SK-N-SH (cell line): ENCODE measurements around the gene WBP1. TPM values are rescaled to one million over a fixed set of nuclear protein-coding genes. Genes with fewer than 3 reads are reported as not detected.

Source experiments
- CTCF ChIA-PET: fragments of 300-600, 350-600 bp; formaldehyde crosslinking; extraction: SDS; loops from one replicate; lab custom pipeline; 2021; lab: Yijun Ruan, JAX
- POLR2A ChIA-PET: fragments of 350-600 bp; sonication (Branson Sonifier 250); formaldehyde crosslinking; extraction: SDS; loops from one replicate; lab custom pipeline; 2020; ENCODE audit warnings: antibody characterized with exemption, inconsistent platforms; lab: Yijun Ruan, JAX
- DNase-seq: peaks from one replicate; pipeline ENCODE4 v3.0.0; 2012
- H2AFZ ChIP-seq: fragments of 200-600 bp; sonication (generic); 2 replicates; pipeline ENCODE4 v1.8.1; 2016; ENCODE audit warnings: antibody characterized with exemption, mild to moderate bottlenecking, low read depth
- H3F3A ChIP-seq: fragments of 200-600 bp; sonication (generic); replicated peaks from 2 replicates; pipeline ENCODE3; 2016; ENCODE audit warnings: antibody characterized with exemption, mild to moderate bottlenecking; ENCODE audit not compliant: insufficient read depth
- H3K27ac ChIP-seq, 2 experiments: fragments of 200-500 bp in 1 of 2; fragments of 200-600 bp in 1 of 2; sonication (Bioruptor generic) in 1 of 2; sonication (generic), shearing (Covaris generic) in 1 of 2; 2 replicates each; pipeline versions ENCODE4 v1.5.1 to v1.6.1; 2014 to 2016; ENCODE audit warnings: low read depth in 2 of 2, inconsistent platforms in 1 of 2, low read length in 1 of 2, mild to moderate bottlenecking in 1 of 2, mixed read lengths in 1 of 2
- H3K27me3 ChIP-seq: fragments of 200-600 bp; sonication (generic), shearing (Covaris generic); 2 replicates; pipeline ENCODE4 v1.6.1; 2016; ENCODE audit warnings: mixed run types; ENCODE audit not compliant: insufficient read depth
- H3K36me3 ChIP-seq, 2 experiments: fragments of 200-500 bp in 1 of 2; fragments of 200-600 bp in 1 of 2; sonication (Bioruptor generic) in 1 of 2; sonication (generic) in 1 of 2; replicated peaks in 1 of 2; 2 replicates each; pipeline versions ENCODE3 to v1.5.1; 2014 to 2016; ENCODE audit warnings: low read length in 1 of 2, mild to moderate bottlenecking in 1 of 2; ENCODE audit not compliant: insufficient read depth in 2 of 2, control insufficient read depth in 1 of 2
- H3K4me1 ChIP-seq, 2 experiments: fragments of 200-500 bp in 1 of 2; fragments of 200-600 bp in 1 of 2; sonication (Bioruptor generic) in 1 of 2; sonication (generic), shearing (Covaris generic) in 1 of 2; 2 replicates each; pipeline versions ENCODE4 v1.5.1 to v1.6.1; 2014 to 2016; ENCODE audit warnings: low read depth in 1 of 2, low read length in 1 of 2, mixed run types in 1 of 2; ENCODE audit not compliant: insufficient read depth in 2 of 2, control insufficient read depth in 1 of 2
- H3K4me2 ChIP-seq: fragments of 200-600 bp; sonication (generic), shearing (Covaris generic); 2 replicates; pipeline ENCODE4 v1.6.1; 2017; ENCODE audit warnings: mixed run types
- H3K4me3 ChIP-seq, 2 experiments: fragments of 200-500 bp in 1 of 2; fragments of 200-600 bp in 1 of 2; sonication (Bioruptor generic) in 1 of 2; sonication (generic), shearing (Covaris generic) in 1 of 2; 2 replicates each; pipeline versions ENCODE4 v1.5.1 to v1.8.1; 2014 to 2016; ENCODE audit warnings: low read depth in 2 of 2, inconsistent platforms in 1 of 2, low read length in 1 of 2, mild to moderate bottlenecking in 1 of 2, mixed read lengths in 1 of 2, moderate library complexity in 1 of 2
- H3K79me2 ChIP-seq: fragments of 200-600 bp; sonication (generic); 2 replicates; pipeline ENCODE4 v1.8.1; 2017; ENCODE audit warnings: mild to moderate bottlenecking; ENCODE audit not compliant: insufficient read depth
- H3K9ac ChIP-seq: fragments of 200-600 bp; sonication (generic); 2 replicates; pipeline ENCODE4 v1.6.1; 2017; ENCODE audit warnings: mixed run types
- H3K9me2 ChIP-seq: fragments of 200-600 bp; sonication (generic); 2 replicates; pipeline ENCODE4 v1.6.1; 2017; ENCODE audit warnings: mixed run types
- H3K9me3 ChIP-seq: fragments of 200-600 bp; sonication (generic); 2 replicates; pipeline ENCODE4 v1.6.1; 2017; ENCODE audit warnings: mixed run types, mild to moderate bottlenecking, moderate library complexity
- H4K20me1 ChIP-seq: fragments of 200-600 bp; sonication (generic); 2 replicates; pipeline ENCODE4 v1.6.1; 2017; ENCODE audit warnings: mild to moderate bottlenecking, mixed run types; ENCODE audit not compliant: insufficient read depth
- CHD2 ChIP-seq: fragments of 150-350 bp; IDR thresholded peaks from 2 replicates; pipeline ENCODE4 v1.6.1; 2018; ENCODE audit warnings: low read length; ENCODE audit not compliant: partially characterized antibody
- CTCF ChIP-seq: fragments of 200-600 bp; sonication (generic); IDR thresholded peaks from 2 replicates; pipeline ENCODE4 v1.6.1; 2017; ENCODE audit warnings: antibody characterized with exemption, mild to moderate bottlenecking, moderate library complexity
- ELF1 ChIP-seq: IDR thresholded peaks from 2 replicates; pipeline ENCODE4 v1.4.0; 2012
- EZH2phosphoT487 ChIP-seq: fragments of 200-600 bp; sonication (generic); IDR thresholded peaks from 2 replicates; pipeline ENCODE4 v1.6.1; 2017; ENCODE audit warnings: low read depth, mixed run types, mild to moderate bottlenecking, antibody characterized with exemption, moderate library complexity, borderline replicate concordance
- JUND ChIP-seq: IDR thresholded peaks from 2 replicates; pipeline ENCODE4 v1.4.0; 2012
- MEF2A ChIP-seq: IDR thresholded peaks from 2 replicates; pipeline ENCODE4 v1.4.0; 2012; ENCODE audit warnings: low read depth, borderline replicate concordance
- NFIC ChIP-seq: IDR thresholded peaks from 2 replicates; pipeline ENCODE4 v1.4.0; 2012; ENCODE audit warnings: borderline replicate concordance
- NRF1 ChIP-seq: IDR thresholded peaks from 2 replicates; pipeline ENCODE4 v1.6.1; 2012; ENCODE audit warnings: low read depth, mild to moderate bottlenecking, low read length
- PBX3 ChIP-seq: IDR thresholded peaks from 2 replicates; pipeline ENCODE4; 2012
- RAD21 ChIP-seq: IDR thresholded peaks from 2 replicates; pipeline ENCODE4 v1.6.1; 2012; ENCODE audit warnings: mild to moderate bottlenecking, low read length
- RCOR1 ChIP-seq: fragments of 150-350 bp; IDR thresholded peaks from 2 replicates; pipeline ENCODE4 v1.6.1; 2017; ENCODE audit warnings: antibody characterized with exemption, low read length
- REST ChIP-seq: IDR thresholded peaks from 2 replicates; pipeline ENCODE4 v1.6.1; 2012; ENCODE audit warnings: mild to moderate bottlenecking, low read depth, low read length, moderate library complexity
- RFX5 ChIP-seq: IDR thresholded peaks from 2 replicates; pipeline ENCODE4 v1.6.1; 2012; ENCODE audit warnings: mild to moderate bottlenecking, improper control_type of control experiment, low read length
- TEAD4 ChIP-seq: IDR thresholded peaks from 2 replicates; pipeline ENCODE4 v1.4.0; 2012; ENCODE audit warnings: mild to moderate bottlenecking, borderline replicate concordance; ENCODE audit not compliant: insufficient read depth
- USF2 ChIP-seq: fragments of 150-350 bp; IDR thresholded peaks from 2 replicates; pipeline ENCODE4 v1.6.1; 2017; ENCODE audit warnings: antibody characterized with exemption, low read length, low read depth, borderline replicate concordance
- polyA plus RNA-seq, 3 experiments: library from polyadenylated mRNA; depleted of rRNA; stranded (reverse); fragments of >200 nt; gene quantifications; 2 replicates each; pipeline ENCODE4 v1.2.3, GENCODE V29; 2012

Gene WBP1
- polyA plus RNA-seq, 1 of the 3 experiments (the other 2 are of a cell fraction) = 184 TPM

GRCh38 chr2:74500578-74500946 is 42.3 kb downstream of the WBP1 start:
- H3K9me3 ChIP-seq = no peaks in the 10 kb centered on the region
- H3K27ac ChIP-seq = peak overlapping the region in 1 of 2 experiments; percentile 76; a peak in 2 of 4 replicates
- H4K20me1 ChIP-seq = no peaks in the 10 kb centered on the region
- CTCF ChIA-PET = interaction anchor here (0.8 to 3.7 kb wide), 6 partner anchors 12 to 86 kb away, joined by 3 to 21 read pairs (median 11); partner anchors contain the start of genes CCDC142 and TTC31
- DNase-seq = no peak
- no peaks in the 10 kb centered on the region for H3K27me3 ChIP-seq
- no peak overlapping the region for H3K9ac ChIP-seq
- no peak overlapping the region for H3K4me2 ChIP-seq
- peaks cover 9 to 12% of the 10 kb centered on the region in 2 experiments for H3K36me3 ChIP-seq
- H3K9me2 ChIP-seq = no peaks in the 10 kb centered on the region
- POLR2A ChIA-PET = interaction anchor here (1.0 to 3.1 kb wide), 11 partner anchors 8 to 87 kb away, joined by 3 to 19 read pairs (median 6); partner anchors contain the start of genes AUP1, CCDC142, HTRA2 and MRPL53
- TF ChIP-seq RCOR1 (no peak), NRF1 (no peak), CTCF (no peak), ELF1 (no peak), TEAD4 (no peak), CHD2 (no peak), RAD21 (no peak), EZH2phosphoT487 (no peak), RFX5 (no peak), JUND (no peak), USF2 (no peak), REST (no peak), MEF2A (no peak), PBX3 (no peak), NFIC (no peak)
- H3F3A ChIP-seq = peaks cover 6% of the 10 kb centered on the region
- peaks cover under 1% of the 10 kb centered on the region; the same call in 1 of the 2 replicates for H3K79me2 ChIP-seq
- H2AFZ ChIP-seq = no peak overlapping the region
- H3K4me3 ChIP-seq = no peak overlapping the region
- H3K4me1 ChIP-seq = peaks cover 3 to 27% of the 10 kb centered on the region in 2 experiments; a peak in 1 of 4 replicates
